OCI-LY7 (cell line): Measurements from ENCODE around the gene C1QL4.

ENCODE experiments used
- EZH2phosphoT487 ChIP-seq: fragments of 200-600 bp; sonication (generic); IDR thresholded peaks from 2 replicates; pipeline ENCODE4 v1.6.1; 2018; ENCODE audit warnings: low read depth, borderline replicate concordance, mild to moderate bottlenecking, mixed run types, antibody characterized with exemption, low read length, moderate library complexity, mixed read lengths
- TF ChIP-seq, protein P1 (sequence below): fragments of 200-600 bp; sonication (generic); conservative IDR thresholded peaks from 2 replicates; pipeline ENCODE4 v1.5.1; 2014; ENCODE audit warnings: mild to moderate bottlenecking, antibody characterized with exemption, low read length, moderate library complexity, mixed read lengths

GRCh38 chr12:49331380-49332222 lies 5.4 kb downstream of the C1QL4 start:
- TF ChIP-seq, protein P1, sequence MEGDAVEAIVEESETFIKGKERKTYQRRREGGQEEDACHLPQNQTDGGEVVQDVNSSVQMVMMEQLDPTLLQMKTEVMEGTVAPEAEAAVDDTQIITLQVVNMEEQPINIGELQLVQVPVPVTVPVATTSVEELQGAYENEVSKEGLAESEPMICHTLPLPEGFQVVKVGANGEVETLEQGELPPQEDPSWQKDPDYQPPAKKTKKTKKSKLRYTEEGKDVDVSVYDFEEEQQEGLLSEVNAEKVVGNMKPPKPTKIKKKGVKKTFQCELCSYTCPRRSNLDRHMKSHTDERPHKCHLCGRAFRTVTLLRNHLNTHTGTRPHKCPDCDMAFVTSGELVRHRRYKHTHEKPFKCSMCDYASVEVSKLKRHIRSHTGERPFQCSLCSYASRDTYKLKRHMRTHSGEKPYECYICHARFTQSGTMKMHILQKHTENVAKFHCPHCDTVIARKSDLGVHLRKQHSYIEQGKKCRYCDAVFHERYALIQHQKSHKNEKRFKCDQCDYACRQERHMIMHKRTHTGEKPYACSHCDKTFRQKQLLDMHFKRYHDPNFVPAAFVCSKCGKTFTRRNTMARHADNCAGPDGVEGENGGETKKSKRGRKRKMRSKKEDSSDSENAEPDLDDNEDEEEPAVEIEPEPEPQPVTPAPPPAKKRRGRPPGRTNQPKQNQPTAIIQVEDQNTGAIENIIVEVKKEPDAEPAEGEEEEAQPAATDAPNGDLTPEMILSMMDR = peak; percentile 70
- no peak for TF ChIP-seq EZH2phosphoT487
